ENCODE measurements around the gene ITPRID1.

The ITPRID1 gene

DNA sequence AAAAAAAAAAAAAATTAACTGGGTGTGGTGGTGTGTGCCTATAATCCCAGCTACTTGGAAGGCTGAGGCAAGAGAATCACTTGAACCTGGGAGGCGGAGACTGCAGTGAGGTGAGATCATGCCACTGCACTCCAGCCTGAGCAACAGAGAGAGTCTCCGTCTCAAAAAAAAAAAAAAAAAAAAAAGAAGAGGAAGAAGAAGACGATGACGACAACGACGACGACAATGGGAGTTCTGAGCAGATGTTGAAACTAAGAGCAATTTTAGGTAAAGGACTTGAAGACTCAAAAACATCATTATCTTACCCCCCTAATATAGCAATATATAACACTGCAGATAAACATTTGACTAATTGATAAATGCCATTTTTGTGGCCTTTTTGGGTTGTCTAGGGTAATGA lies 133.6 kb downstream of the ITPRID1 start:
- Mint-ChIP-seq H3K27ac (no peak overlapping the region), H3K27me3 (no peaks in the 10 kb centered on the region), H3K9me3 (no peaks in the 10 kb centered on the region), H3K36me3 (no peaks in the 10 kb centered on the region), H3K4me1 (no peaks in the 10 kb centered on the region), H3K4me3 (no peak overlapping the region)

- Mint-ChIP-seq H3K9me3 (peaks cover 5% of the 10 kb centered on the region), H3K36me3 (no peaks in the 10 kb centered on the region), H3K4me3 (no peak overlapping the region), H3K4me1 (no peaks in the 10 kb centered on the region), H3K27ac (no peak overlapping the region), H3K27me3 (no peaks in the 10 kb centered on the region)
These were observed 134.4 kb downstream of the ITPRID1 start for GRCh38 chr7:31648288-31648687.

- Mint-ChIP-seq H3K27me3 (no peaks in the 10 kb centered on the region), H3K9me3 (peaks cover 6% of the 10 kb centered on the region), H3K27ac (no peak overlapping the region), H3K4me3 (no peak overlapping the region), H3K4me1 (no peaks in the 10 kb centered on the region), H3K36me3 (no peaks in the 10 kb centered on the region)
These were observed 135.0 kb downstream of the ITPRID1 start for GRCh38 chr7:31648880-31649279.

DNA sequence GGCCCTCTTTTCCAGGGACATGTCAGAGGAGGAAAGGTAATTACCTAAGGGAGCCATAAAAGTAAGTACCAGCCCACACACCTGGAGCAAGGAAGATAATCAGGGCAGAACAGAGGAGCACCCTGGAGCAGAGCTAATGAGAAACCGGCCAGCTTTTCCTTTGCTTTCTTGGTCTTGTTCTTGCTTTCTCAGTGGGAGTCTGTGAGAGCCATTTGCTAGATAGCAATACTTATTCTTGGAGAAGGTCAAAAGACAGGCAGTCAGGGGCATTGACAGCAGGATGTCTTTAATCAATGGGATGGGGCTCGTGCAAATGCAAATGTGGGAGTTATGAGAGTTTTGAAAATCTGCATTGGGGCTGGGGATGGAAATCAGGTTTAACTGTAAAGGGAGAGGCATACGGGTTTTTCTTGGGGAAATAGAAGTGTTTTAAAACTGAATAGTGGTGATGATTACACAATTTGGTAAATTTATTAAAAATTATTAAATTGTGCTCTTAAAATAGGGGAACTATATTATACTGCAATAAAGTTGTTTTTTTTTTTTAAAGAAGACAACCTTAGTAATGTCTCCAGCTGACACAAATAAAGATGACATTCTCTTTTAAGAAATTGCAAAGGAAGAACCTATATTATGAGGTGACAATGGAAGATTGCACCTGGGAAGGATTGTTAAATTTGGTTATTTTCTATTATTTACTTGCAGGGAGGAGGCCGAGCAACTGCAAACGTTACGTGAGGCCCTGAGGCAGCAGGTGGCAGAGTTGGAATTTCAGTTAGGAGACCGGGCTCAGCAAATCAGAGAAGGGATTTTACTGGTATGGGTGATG lies 137.6 kb downstream of the ITPRID1 start:
- no peak overlapping the region for H3K27ac Mint-ChIP-seq
- no peaks in the 10 kb centered on the region for H3K27me3 Mint-ChIP-seq
- H3K4me3 Mint-ChIP-seq, result no peak overlapping the region
- H3K9me3 Mint-ChIP-seq, result peaks cover 6% of the 10 kb centered on the region
- no peaks in the 10 kb centered on the region for H3K36me3 Mint-ChIP-seq
- H3K4me1 Mint-ChIP-seq, result no peaks in the 10 kb centered on the region

- Mint-ChIP-seq H3K27me3 (no peaks in the 10 kb centered on the region), H3K9me3 (peaks cover 6% of the 10 kb centered on the region), H3K27ac (no peak overlapping the region), H3K36me3 (no peaks in the 10 kb centered on the region), H3K4me3 (no peak overlapping the region), H3K4me1 (no peaks in the 10 kb centered on the region)
These were observed 138.1 kb downstream of the ITPRID1 start for GRCh38 chr7:31652063-31652326.

DNA sequence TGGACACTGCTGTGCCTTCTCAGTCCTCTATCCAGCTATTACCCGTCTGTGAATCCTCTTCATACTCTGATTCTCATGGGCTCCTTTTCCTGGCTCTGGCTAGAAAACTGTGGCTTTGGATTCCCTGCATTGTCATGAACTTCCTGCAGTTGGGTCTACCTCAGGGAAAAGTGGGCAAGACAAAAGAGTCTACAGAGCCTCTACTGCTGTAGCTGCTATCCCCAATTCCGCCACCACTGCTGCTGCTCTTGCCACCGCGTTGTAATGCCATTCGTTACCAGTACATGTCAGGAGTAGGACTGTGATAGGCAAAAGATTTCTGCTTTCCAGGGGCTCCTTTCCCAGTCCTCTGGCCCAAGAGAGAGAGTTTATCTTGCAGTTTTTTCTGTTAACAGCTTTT lies 149.2 kb downstream of the ITPRID1 start:
- no peak overlapping the region for H3K27ac Mint-ChIP-seq

GRCh38 chr7:31664890-31665289 lies 151.0 kb downstream of the ITPRID1 start:
- Mint-ChIP-seq H3K36me3 (no peaks in the 10 kb centered on the region), H3K9me3 (peaks cover 18% of the 10 kb centered on the region), H3K4me1 (no peaks in the 10 kb centered on the region), H3K27me3 (no peaks in the 10 kb centered on the region), H3K27ac (no peak overlapping the region), H3K4me3 (no peak overlapping the region)

More for the DNA sequence above, 149.2 kb downstream of the ITPRID1 start:
- H3K4me3 Mint-ChIP-seq, result no peak overlapping the region
- H3K27me3 Mint-ChIP-seq, result no peaks in the 10 kb centered on the region
- H3K4me1 Mint-ChIP-seq, result no peaks in the 10 kb centered on the region
- H3K9me3 Mint-ChIP-seq, result peaks cover 18% of the 10 kb centered on the region
- no peaks in the 10 kb centered on the region for H3K36me3 Mint-ChIP-seq

DNA sequence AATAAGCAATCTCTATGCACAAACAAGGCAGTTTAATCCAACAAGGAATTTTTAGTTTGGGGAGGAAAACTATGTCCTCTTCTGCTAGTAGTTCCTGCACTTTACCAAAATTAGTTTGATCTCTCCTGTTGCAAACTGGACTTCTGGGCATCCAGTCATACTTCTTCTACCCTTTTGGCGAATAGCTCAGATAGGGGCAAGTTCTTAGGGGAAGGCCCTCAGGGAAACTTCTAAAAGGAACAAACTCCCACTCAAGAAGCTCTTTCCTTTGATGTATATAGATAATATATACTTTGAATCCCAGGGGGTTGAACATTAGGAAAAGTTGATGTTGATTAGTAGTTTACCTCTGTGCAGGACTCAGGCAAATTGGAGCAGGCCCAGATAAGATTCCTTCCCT lies 151.7 kb downstream of the ITPRID1 start:
- no peaks in the 10 kb centered on the region for H3K36me3 Mint-ChIP-seq
- H3K4me1 Mint-ChIP-seq, result no peaks in the 10 kb centered on the region
- H3K27me3 Mint-ChIP-seq, result no peaks in the 10 kb centered on the region
- no peak overlapping the region for H3K4me3 Mint-ChIP-seq
- no peak overlapping the region for H3K27ac Mint-ChIP-seq
- peaks cover 17% of the 10 kb centered on the region for H3K9me3 Mint-ChIP-seq

DNA sequence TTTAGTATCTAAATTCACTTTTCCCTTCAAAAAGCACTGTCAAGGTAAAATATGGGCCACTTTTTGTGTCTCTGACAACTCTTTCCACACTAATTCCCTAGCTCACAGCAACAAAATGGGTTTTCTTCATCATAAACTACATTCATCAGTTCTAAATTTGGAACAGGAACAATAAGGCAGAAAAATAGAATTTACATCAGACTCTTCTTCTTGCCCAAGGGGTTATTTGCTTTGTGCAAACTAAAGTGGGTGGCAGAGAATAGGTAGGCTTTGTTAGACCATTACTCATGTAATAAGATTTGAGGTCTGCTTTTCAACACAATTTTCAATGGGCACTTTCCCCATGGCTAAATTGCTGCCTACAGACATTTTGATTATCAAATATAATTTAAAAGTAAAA lies 155.6 kb downstream of the ITPRID1 start:
- no peak overlapping the region for H3K4me3 Mint-ChIP-seq
- peaks cover 7% of the 10 kb centered on the region for H3K9me3 Mint-ChIP-seq
- H3K4me1 Mint-ChIP-seq, result no peaks in the 10 kb centered on the region
- no peak overlapping the region for H3K27ac Mint-ChIP-seq
- H3K27me3 Mint-ChIP-seq, result peaks cover 1% of the 10 kb centered on the region
- no peaks in the 10 kb centered on the region for H3K36me3 Mint-ChIP-seq

- Mint-ChIP-seq H3K4me1 (no peaks in the 10 kb centered on the region), H3K4me3 (no peak overlapping the region), H3K9me3 (no peaks in the 10 kb centered on the region), H3K36me3 (no peaks in the 10 kb centered on the region), H3K27ac (no peak overlapping the region), H3K27me3 (no peaks in the 10 kb centered on the region)
These were observed 165.8 kb downstream of the ITPRID1 start for GRCh38 chr7:31679574-31680305.

DNA sequence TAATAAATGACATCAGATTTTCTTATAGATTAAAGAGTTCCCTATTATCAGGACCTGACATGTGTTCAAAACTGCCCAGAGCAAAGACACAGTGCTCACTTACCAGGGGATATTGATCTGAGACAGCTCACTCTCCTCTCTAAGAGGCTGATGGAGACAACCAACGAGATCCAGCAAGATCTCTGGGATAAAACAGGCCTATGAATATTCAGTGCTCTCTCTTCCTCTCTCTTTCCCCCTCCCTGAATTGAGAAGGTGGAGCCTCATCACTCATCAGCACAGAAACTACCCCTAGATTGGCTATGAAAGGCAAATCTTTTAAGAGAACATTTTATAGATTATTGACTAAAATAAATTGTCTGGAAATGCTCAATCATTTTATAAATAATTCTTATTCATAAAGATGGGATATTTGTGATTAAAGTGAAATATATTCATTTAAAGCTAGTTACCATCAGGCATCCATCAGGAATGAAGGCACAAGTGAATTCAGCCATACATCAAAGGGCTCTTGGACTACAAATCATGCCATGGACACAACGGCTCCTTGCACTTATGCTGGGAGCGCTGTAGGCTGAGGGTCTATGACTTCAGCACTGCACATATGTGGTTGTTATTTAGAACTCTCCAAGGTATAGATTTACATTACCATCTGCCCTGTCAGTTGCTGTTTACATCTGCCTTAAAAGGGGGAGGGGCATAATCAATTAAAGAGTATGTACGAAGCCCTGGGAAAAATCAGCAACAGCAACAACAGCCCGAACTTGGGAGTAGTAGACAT lies 169.7 kb downstream of the ITPRID1 start:
- H3K4me1 Mint-ChIP-seq, result no peaks in the 10 kb centered on the region
- no peaks in the 10 kb centered on the region for H3K27me3 Mint-ChIP-seq
- no peaks in the 10 kb centered on the region for H3K9me3 Mint-ChIP-seq
- H3K4me3 Mint-ChIP-seq, result no peak overlapping the region
- no peaks in the 10 kb centered on the region for H3K36me3 Mint-ChIP-seq
- H3K27ac Mint-ChIP-seq, result no peak overlapping the region

DNA sequence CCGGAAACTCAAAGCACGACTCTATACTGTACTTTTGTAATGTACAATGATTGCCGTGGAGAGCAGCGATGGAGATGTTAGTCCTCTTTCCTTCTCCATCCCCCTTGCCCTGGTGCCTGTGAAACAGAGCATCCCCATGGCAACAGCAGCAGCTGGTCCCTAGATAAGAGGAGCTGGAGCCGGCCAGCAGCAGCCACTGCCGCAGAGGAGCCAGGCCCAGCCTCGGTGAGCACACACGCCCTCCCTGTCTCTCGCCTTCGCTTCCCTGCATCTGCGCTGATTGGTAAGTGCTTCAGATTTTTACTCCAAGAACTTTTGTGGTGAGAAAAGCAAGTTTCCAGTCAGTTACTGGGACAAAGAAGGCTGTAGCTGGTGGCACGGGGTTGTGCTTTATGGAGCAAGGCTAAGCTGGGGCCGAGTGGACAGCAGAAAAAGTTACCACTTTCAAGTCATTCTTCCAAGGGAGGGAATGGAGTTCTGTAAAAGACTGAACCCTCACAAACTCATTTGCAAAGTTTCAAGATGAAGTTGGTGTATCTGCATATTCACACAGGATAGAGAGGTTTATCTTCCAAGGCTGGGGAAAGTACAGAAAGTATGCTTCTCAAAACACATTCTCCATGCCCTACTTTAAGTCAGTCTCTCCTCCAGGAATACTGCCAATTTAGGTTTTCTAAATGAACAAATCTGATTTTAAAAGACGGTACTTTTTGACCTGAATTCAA lies 173.3 kb downstream of the ITPRID1 start, which contains the start of gene PPP1R17:
Gene PPP1R17 (plus strand): TSS at position 192 of the 725 bp plus-strand sequence. CDS start 5,227 bp downstream, outside the sequence.
- H3K9me3 Mint-ChIP-seq, result no peaks in the 10 kb centered on the region

GRCh38 chr7:31688372-31688771 lies 174.5 kb downstream of the ITPRID1 start:
- H3K27ac Mint-ChIP-seq, result no peak overlapping the region
- H3K9me3 Mint-ChIP-seq, result no peaks in the 10 kb centered on the region
- no peaks in the 10 kb centered on the region for H3K27me3 Mint-ChIP-seq
- no peaks in the 10 kb centered on the region for H3K36me3 Mint-ChIP-seq
- H3K4me3 Mint-ChIP-seq, result no peak overlapping the region
- H3K4me1 Mint-ChIP-seq, result no peaks in the 10 kb centered on the region

More for the DNA sequence above, 173.3 kb downstream of the ITPRID1 start, which contains the start of gene PPP1R17:
- Mint-ChIP-seq H3K36me3 (no peaks in the 10 kb centered on the region), H3K27me3 (no peaks in the 10 kb centered on the region), H3K4me1 (no peaks in the 10 kb centered on the region), H3K27ac (no peak within 1 kb of the TSS), H3K4me3 (no peak within 1 kb of the TSS)

- no peaks in the 10 kb centered on the region for H3K9me3 Mint-ChIP-seq
- H3K36me3 Mint-ChIP-seq, result no peaks in the 10 kb centered on the region
- no peaks in the 10 kb centered on the region for H3K4me1 Mint-ChIP-seq
These were observed 175.1 kb downstream of the ITPRID1 start for GRCh38 chr7:31688996-31689395.

GRCh38 chr7:31690935-31691334 lies 177.0 kb downstream of the ITPRID1 start:
- H3K27me3 Mint-ChIP-seq, result peaks cover 3% of the 10 kb centered on the region
- no peaks in the 10 kb centered on the region for H3K4me1 Mint-ChIP-seq
- no peaks in the 10 kb centered on the region for H3K9me3 Mint-ChIP-seq
- H3K27ac Mint-ChIP-seq, result no peak overlapping the region
- no peaks in the 10 kb centered on the region for H3K36me3 Mint-ChIP-seq
- no peak overlapping the region for H3K4me3 Mint-ChIP-seq

More at GRCh38 chr7:31688996-31689395, 175.1 kb downstream of the ITPRID1 start:
- no peak overlapping the region for H3K27ac Mint-ChIP-seq
- H3K4me3 Mint-ChIP-seq, result no peak overlapping the region
- H3K27me3 Mint-ChIP-seq, result no peaks in the 10 kb centered on the region
